T follicular helper cell (primary cell): ENCODE data around the gene TAF1.
A peak's percentile ranks its signal among the peaks of the same experiment; 100 is the strongest.
"Not testable (repeated sequence)": the region's sequence is repeated elsewhere in the genome, so short reads cannot be mapped to it uniquely, and the experiment has no call there.

Experiments used
- DNase-seq: peaks from one replicate; pipeline ENCODE4 v3.0.0-alpha.2; 2020; ENCODE audit warnings: low read depth

The TAF1 gene

GRCh38 chrX:71420686-71421085, 54.5 kb downstream of the TAF1 start:
- no peak for DNase-seq

DNA sequence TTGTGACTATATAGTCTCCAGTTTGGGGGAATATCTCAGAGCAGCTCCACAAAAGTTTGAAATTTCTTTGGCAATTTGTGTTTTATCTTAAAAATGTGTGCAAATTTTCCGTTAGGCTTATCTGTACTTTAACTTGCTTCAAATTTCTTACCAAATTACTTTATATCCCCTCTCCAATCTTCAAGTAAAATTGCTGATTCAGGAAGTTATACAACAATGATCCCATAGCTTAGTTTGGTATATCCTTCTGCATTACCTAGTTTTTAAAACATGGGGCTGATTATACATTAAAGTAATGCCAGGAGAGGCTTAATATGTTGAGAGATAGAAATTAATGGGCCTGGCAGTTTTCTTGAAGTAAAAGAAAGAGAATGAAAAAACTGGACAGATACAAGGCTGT, 66.6 kb downstream of the TAF1 start:
- DNase-seq: no peak

GRCh38 chrX:71438750-71439149, 72.6 kb downstream of the TAF1 start:
- no peak for DNase-seq

DNA sequence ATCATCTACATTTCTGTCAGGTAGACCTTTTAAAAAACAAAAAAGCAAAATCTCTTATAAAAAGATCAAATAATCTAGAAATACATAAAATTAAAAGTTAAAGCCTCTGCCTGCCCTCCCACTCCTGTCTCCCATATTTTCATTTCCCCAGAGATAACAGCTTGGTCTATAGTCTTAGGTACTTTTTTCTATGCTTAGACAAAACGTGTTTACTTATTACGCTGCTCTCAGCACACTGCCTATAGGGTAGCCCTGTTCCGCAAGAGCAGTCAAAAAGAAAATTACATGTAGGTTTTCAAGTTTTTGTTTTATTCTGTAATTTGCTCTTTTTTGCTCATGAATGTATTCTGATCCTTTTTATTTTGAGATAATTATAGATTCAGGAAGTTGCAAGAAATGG, 73.3 kb downstream of the TAF1 start:
- DNase-seq: no peak

- DNase-seq: no peak
Observed at GRCh38 chrX:71439896-71440295, 73.7 kb downstream of the TAF1 start.

DNA sequence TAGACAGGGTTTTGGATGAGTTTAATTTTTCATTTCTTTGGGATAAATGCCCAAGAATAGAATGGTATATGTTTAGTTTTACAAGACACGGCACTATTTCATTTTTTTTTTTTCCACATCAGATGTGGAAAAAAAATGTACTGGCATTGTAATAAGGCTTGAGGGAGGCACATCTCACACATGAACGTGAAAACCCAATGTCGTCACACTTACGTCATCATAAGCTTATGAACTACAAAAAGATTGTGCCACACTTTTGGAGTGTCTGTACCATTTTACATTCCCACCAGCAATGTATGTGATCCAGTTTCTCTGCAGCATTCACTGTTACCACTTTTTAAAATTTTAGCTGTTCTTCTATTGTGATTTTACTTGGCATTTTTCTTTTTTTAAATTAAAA, 74.2 kb downstream of the TAF1 start:
- DNase-seq: no peak

- not testable (repeated sequence) for DNase-seq
Observed at GRCh38 chrX:71441809-71442208, 75.7 kb downstream of the TAF1 start.

DNA sequence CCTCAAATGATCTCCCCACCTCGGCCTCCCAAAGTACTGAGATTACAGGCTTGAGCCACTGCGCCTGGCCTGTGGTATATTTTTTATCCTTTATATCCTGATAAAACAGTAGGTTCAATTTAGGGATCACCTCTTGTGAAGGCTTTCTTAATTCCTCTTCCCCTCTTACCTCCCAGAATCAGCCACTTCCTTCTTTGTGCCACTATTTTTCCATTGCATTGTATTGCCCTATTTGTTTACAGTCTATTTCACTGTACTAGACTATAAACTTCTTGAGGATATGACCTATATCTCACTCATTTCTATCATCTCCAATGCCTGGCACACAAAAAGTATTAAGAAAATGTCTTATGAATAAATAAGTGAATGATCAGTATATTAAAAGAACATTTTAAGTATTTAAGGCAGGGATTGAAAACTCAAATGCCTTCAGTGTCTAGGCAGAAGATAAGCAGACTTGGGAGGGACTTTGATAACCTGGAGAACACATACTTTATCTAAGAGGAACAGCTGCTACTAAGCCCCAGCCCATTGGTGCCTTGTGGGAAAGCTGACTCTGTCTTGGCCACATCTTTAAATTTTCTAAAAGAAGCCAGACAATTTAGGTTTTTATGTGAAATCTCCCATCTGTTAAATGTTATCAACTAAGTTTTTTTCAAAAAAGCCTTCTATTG, 84.4 kb downstream of the TAF1 start:
- DNase-seq: no peak

GRCh38 chrX:71451518-71451917, 85.4 kb downstream of the TAF1 start:
- not testable (repeated sequence) for DNase-seq

GRCh38 chrX:71453056-71453455, 86.9 kb downstream of the TAF1 start:
- DNase-seq: no peak

DNA sequence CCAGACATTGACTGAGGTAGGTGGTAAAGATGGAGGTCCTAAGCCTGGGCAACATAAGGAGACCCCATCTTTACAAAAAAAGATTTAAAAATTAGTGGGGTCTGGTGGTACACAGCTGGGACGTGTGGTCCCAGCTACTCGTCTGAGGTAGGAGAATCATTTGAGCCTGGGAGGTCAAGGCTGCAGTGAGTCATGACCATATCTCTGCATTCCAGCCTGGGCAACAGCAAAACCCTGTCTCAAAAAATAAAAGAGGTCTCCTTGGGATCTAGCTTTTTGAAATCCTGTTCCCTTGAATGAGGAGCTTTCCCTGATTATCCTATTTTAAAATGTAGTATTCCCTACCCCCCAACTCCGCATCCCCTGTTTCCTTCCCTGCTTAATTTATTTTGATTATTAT, 88.1 kb downstream of the TAF1 start:
- no peak for DNase-seq

DNA sequence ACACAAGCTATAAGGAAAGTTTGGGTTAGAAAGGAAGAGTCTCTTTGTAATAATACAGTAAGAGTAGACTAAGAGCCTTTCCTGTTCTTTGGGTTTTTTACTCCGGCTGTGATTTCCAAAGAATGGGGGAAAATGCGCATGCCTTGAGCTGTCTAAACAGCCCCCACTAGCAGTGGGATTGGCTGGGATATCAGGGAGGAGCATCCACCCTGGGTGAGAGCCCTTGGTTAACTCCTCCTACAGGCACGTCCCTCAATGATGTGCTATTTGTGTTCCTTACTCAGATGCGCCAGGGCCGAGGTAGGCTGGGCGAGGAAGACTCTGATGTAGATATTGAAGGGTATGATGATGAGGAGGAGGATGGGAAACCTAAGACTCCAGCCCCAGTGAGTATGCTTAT, 92.7 kb downstream of the TAF1 start:
- DNase-seq: no peak

GRCh38 chrX:71464968-71465367, 98.8 kb downstream of the TAF1 start:
- no peak for DNase-seq

DNA sequence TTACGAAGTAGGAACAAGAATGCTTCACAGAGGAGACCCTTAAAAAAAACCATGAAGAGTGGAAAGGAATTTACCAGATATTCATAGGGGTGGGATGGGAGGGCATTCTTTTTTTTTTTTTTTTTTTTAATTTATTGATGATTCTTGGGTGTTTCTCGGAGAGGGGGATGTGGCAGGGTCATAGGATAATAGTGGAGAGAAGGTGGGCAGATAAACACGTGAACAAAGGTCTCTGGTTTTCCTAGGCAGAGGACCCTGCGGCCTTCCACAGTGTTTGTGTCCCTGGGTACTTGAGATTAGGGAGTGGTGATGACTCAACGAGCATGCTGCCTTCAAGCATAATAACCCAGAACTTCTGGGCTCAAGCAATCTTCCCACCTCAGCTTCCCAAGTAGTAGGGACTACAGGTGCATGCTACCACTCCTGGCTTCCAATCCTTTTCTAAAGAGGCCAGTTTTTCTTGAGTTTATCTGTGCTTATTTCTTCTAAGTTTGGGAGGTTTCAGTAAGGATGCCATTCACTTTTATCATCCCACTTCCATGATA, 100.9 kb downstream of the TAF1 start:
- DNase-seq: no peak

GRCh38 chrX:71475785-71476540, 109.8 kb downstream of the TAF1 start:
- no peak for DNase-seq

DNA sequence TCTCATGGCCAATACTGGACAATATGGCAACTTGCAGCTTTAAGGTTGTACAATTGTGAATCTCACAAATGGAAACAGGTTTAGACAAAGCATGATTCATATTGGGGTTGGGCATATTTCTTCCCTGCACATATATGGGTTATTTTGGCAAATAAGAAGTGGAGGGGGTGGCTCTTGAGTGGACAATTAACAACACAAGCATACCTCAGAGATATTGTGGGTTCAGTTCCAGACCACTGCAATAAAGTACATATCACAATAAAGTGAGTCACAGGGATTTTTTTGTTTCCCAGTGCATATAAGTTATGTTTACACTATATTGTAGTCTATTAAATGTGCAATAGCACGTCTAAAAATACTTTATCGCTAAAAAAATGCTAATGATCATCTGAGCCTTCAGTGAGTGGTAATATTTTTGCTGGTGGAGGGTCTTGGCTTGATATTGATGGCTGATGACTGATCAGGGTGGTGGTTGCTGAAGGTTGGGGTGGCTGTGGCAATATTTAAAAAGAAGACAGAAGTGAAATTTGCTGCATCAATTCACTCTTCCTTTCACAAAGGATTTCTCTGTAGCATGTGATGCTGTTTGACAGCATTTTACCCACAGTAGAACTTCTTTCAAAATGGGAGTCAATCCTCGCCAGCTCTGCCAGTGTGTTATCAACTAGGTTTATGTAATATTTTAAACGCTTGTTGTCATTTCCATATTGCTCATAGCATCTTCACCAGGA, 116.2 kb downstream of the TAF1 start:
- DNase-seq: no peak

DNA sequence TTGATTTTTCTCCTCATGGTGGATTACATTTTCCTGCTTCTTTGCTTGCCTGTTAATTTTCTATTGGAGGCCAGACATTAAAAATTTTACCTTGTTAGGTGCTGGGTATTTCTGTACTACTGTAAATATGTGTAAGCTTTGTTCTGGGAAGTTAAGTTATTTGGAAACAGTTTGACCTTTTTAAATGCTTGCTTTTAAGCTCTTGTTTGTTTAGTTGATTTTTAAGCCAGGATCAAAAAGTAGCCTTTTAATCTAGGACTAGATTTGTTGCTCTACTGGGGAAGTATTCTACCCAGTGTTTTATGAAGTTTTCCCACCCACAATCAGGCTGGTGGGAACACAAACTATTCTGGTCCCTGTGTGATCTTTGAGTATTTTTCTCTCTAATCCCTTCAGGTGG, 121.7 kb downstream of the TAF1 start:
- no peak for DNase-seq

- no peak for DNase-seq
Observed at GRCh38 chrX:71489540-71489939, 123.4 kb downstream of the TAF1 start.

DNA sequence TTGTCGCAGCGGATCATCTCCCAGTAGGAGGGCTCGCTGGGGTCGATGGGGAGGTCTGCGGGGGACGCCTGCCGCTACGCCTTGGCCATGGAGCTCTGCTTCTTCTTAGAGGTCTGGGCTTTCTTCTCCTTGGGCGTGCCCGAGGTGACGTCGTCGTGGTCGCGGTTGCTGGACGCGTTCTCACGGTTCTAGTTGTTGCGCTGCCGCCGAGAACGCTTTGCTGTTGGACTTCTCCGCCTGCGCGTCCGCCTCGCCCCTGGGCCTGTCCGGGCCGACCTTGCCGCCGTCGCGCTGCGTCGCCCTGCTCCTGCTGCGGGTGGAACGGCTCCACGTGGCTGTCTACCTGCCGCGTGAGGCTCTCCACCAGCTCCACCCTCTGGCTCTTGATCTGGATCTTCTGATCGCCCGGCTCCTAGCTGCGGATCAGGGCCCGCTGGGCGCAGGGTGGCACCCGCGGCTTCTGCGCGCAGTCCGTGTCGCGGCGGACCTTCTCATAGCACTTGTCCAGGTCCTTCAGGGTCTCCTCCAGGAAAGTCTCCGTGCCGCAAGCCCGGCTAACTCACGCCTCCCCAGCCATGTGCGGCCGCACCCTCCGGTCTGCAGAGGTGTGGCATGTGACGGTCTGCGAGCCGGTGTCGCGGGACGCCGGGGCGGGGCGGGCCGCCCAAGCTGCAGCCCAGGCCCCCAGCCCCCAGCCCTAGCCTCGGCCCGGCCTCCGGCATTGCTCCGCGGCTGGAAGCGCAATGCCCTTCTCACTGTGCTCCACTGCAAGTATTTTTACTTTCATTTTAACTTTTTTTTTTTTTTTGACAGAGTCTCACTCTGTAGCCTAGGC, 126.3 kb downstream of the TAF1 start:
- peak; percentile 10 for DNase-seq

- no peak for DNase-seq
Observed at GRCh38 chrX:71493111-71493613, 127.0 kb downstream of the TAF1 start.

DNA sequence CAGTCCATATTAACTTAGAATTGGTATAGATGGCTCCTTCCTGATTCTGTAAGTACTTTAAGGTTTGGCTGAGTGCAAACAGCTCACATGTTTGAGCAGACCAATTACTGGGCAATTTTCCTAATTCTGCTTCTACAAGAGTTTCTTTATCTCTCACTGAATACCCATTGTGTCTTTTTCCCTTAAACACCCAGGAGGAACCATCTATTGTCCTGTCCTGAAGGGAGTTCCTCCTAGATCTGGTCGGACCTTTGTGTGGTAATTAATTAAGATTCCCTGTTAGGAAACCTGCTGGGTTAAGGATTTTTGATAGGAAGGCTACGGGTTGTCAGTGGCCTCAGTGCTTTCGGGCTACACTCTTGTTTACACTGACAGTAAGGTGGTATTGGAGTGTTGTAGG, 129.8 kb downstream of the TAF1 start:
- not testable (repeated sequence) for DNase-seq

- no peak for DNase-seq
Observed at GRCh38 chrX:71496476-71496875, 130.3 kb downstream of the TAF1 start.
